HG03571 (cell line): ENCODE results near the gene PPFIA3.
"Not testable (repeated sequence)": the region's sequence is repeated elsewhere in the genome, so short reads cannot be mapped to it uniquely, and the experiment has no call there.

ENCODE experiments used
- ATAC-seq: cut with Tn5 transposase; IDR thresholded peaks from one replicate; pipeline ENCODE4 v1.9.1; 2021; ENCODE audit not compliant: unreplicated experiment

PPFIA3 gene

GRCh38 chr19:49173198-49173597, 53.9 kb downstream of the PPFIA3 start:
- no peak for ATAC-seq

GRCh38 chr19:49180659-49181058, 61.3 kb downstream of the PPFIA3 start:
- no peak for ATAC-seq

- not testable (repeated sequence) for ATAC-seq
Observed at GRCh38 chr19:49182010-49182847, 62.9 kb downstream of the PPFIA3 start.

- no peak for ATAC-seq
Observed at GRCh38 chr19:49182848-49183375, 63.6 kb downstream of the PPFIA3 start.

- ATAC-seq = no peak
Observed at GRCh38 chr19:49186108-49186507, 66.8 kb downstream of the PPFIA3 start.

GRCh38 chr19:49188626-49189200, 69.4 kb downstream of the PPFIA3 start:
- no peak for ATAC-seq

GRCh38 chr19:49189259-49189658, 69.9 kb downstream of the PPFIA3 start:
- no peak for ATAC-seq

- no peak for ATAC-seq
Observed at GRCh38 chr19:49190781-49191180, 71.4 kb downstream of the PPFIA3 start.

- ATAC-seq = no peak
Observed at GRCh38 chr19:49193822-49194394, 74.6 kb downstream of the PPFIA3 start.

GRCh38 chr19:49194408-49194807, 75.1 kb downstream of the PPFIA3 start:
- ATAC-seq = no peak

GRCh38 chr19:49196527-49197240, 77.3 kb downstream of the PPFIA3 start:
- no peak for ATAC-seq

GRCh38 chr19:49200238-49200862, 81.0 kb downstream of the PPFIA3 start:
- no peak for ATAC-seq
